HG02981 (cell line): Measurements from ENCODE around the gene ELP6.

ENCODE experiments used
- ATAC-seq: cut with Tn5 transposase; IDR thresholded peaks from one replicate; pipeline ENCODE4 v1.9.1; 2021; ENCODE audit warnings: mild to moderate bottlenecking, moderate library complexity; ENCODE audit not compliant: unreplicated experiment

The ELP6 gene, protein sequence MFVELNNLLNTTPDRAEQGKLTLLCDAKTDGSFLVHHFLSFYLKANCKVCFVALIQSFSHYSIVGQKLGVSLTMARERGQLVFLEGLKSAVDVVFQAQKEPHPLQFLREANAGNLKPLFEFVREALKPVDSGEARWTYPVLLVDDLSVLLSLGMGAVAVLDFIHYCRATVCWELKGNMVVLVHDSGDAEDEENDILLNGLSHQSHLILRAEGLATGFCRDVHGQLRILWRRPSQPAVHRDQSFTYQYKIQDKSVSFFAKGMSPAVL

GRCh38 chr3:47513125-47513929 is at the start of gene ELP6:
Gene ELP6 (minus strand): TSS chr3:47513712. CDS start chr3:47513590, 122 bp downstream.
- peak; percentile 92 for ATAC-seq

GRCh38 chr3:47556351-47556750 is 42.8 kb upstream of the ELP6 start:
- no peak for ATAC-seq

GRCh38 chr3:47554335-47554734 is 40.8 kb upstream of the ELP6 start:
- ATAC-seq: no peak

DNA sequence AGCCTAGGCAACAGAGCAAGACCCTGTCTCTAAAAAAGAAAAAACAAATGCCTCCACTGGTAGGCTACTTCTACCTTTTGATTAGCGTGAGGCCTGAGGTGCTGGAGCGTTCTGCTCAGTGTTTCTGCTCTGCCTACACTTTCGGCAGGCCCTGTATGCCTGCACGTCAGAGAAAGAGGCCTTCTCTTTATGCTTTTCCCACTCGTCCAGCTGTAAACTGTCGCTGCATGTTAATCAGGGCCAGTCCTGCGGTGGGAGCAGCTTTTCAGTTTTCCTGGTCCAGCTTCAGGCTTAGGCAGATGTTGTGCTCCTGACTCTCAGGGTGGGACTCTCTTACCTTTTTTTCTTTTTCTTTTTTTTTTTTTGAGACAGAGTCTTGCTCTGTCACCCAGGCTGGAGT is 39.9 kb upstream of the ELP6 start:
- ATAC-seq: no peak

DNA sequence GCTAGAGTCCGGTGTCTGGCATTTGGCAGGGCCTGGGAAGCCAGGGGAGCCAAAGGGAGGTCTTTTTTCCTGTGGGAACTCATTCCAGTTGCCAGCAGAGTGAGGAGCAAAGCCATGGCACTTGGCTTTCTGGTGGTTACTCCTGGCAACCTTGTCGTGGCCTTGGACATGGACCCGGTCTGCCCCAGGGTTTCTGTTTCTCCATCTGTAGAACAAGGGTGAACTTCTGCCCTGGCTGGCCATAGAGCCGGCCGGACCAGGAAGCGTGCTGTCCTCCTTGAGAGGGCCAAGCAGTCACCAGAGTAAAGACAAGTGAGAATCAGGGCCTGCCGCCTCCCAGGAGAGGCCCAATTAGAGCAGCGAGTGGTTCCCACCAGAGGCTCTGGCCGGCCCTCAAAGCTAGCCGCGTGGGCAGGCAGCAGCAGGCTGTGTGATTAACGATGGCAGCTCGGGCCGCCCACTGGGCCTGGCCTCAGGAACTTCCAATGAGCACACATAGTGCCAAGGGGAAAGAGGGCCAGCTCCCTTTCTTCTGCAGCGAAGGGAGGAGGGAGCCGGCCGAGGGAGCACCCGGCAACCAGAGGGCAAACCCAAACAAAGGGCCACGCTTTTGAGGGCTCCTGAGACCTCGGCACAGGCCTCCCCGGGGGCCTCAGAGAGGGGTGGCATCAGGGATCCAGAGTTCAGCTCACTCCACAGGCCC is 29.1 kb upstream of the ELP6 start:
- ATAC-seq: no peak

- ATAC-seq: no peak
These were observed 28.1 kb upstream of the ELP6 start for GRCh38 chr3:47541583-47542108.

- ATAC-seq: no peak
These were observed 26.8 kb upstream of the ELP6 start for GRCh38 chr3:47540281-47540680.

DNA sequence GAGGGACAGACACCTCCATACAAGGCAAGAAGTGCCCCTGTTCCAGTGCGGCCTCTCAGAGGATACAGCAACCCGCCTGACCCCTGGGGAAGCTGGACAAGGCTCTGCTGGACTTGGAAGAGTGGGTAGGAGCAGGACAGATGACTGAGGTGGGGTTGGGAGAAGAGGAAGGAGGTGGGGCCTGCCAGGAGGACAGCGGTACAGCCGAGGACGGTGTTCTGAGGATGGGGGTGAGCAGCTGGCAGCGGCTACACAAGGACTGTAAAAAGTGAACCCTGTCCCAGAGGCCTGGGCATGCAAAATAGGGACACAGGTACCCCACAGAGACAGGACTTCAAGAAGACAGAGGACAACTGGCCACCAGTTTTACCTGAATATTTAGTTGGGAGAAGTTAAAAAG is 23.5 kb upstream of the ELP6 start:
- no peak for ATAC-seq

DNA sequence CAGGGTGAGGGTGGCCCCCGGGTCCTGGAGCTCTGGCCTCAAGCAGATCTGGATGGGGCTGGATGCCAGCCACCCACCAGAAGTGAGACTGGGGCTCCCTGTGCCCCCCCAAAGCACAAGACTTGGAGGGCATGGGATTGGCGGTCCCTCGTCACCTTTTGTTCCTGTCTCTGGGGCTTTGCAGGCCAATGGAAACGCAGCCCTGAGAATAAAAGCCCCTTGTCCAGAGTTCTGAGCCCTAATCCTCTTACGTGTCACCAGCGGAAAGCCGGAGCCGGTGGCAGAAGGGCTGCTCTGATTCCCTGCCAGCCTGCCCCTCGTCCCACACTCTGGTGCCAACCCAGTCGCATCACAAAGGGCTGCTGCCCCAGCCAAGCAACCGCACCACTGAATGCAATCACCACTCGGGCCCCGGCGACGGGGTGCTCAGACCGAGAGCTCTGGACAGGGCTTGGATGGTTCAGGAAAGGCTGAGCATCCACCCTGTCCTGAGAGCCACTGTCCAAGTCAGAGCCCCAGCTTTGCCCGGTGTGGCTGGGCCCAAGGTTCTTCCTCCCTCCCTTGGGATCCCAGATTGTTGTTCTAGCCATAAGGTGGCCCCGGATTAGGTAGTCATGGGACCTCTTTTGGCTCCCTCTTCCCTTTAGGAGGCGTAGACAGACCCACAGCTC is 22.8 kb upstream of the ELP6 start:
- ATAC-seq: no peak

DNA sequence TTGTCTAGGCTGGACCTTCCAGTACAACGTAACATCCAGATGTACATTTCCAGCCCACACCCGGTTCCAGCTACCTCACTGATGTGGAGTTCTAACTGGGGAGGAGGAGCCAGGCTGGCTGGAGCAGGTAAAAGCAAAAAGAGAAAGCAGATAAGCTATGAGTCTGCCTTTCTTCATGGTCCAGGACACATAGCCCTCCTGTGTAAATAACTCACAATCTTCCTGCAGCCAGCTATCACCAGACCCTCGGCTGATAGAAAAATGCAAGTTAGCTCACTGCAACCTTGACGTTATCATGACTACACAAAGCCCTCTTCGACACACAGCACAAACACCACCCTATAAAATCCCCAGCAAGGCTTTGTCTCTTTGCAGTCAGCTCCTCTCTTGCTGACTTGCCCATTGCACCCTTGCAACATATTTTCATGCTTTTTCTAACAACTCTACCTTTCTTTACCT is 20.5 kb upstream of the ELP6 start:
- no peak for ATAC-seq

DNA sequence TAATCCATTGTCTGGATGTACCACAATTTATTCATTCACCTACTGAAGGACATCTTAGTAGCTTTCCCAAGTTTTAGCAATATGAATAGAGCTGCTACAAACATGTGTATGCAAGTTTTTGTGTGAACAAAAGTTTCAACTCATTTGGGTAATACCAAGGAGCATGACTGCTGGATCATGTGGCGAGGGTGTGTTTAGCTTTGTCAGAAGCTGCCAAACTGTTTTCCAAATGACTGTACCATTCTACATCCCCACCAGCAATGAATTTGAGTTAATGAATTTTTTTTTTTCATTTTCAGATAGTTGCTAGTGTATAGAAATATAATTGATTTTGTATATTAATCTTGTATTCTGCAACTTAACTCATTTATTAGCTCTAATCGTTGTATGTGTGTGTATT is 20.0 kb upstream of the ELP6 start:
- ATAC-seq: no peak

- no peak for ATAC-seq
These were observed 14.6 kb upstream of the ELP6 start for GRCh38 chr3:47527952-47528725.

GRCh38 chr3:47525617-47526016 is 12.1 kb upstream of the ELP6 start:
- ATAC-seq: no peak

DNA sequence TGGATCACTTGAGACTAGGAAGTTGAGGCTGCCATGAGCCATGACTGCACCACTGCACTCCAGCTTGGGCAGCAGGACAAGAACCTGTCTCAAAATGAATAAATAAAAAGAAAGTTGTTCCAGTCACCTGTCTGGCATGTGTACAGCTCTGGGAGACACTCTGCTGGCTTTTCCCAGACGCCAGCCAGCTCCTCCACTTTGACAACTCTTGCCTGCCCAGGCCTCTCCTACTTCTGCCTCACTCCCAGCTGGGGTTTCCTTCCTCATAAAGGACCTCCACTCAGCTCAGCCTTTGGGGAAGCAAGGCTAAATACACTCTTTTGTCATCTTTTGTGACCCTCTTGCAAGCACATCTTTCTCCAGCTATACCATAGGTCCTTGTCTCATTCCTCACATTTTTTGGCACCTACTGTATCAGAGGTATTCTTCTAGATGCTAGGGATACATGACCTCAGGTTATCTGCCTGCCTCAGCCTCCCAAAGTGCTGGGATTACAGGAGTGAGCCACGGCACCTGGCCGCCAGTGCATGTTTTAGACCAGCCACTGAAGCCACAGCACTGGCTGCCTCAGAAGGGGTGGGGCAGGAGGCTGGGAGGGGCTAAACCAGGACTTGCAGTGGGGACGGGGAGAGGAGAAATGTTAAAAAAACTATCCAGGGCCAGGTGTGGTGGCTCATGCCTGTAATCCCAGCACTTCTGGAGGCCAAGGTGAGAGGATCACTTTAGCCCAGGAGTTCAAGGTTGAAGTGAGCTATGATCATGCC is 10.0 kb upstream of the ELP6 start:
- no peak for ATAC-seq

GRCh38 chr3:47522082-47522987 is 8.8 kb upstream of the ELP6 start:
- ATAC-seq: peak; percentile 74

GRCh38 chr3:47520756-47521155 is 7.2 kb upstream of the ELP6 start:
- ATAC-seq: no peak

DNA sequence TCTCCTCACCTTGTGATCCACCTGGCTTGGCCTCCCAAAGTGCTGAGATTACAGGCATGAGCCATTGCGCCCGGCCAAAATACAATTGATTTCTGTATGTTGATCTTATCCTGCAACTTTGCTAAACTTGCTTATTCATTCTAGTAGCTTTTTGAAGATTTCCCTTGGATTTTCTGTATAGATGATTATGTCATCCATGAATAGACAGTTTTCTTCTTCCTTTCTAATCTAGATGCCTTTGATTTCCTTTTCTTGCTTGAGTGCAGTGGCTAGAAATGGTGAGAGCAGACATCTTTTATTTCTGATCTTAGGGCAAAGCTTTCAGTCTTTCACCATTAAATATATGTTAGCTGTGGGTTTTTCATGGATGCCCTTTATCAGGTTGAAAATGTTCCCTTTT is 4.4 kb upstream of the ELP6 start:
- ATAC-seq: no peak

DNA sequence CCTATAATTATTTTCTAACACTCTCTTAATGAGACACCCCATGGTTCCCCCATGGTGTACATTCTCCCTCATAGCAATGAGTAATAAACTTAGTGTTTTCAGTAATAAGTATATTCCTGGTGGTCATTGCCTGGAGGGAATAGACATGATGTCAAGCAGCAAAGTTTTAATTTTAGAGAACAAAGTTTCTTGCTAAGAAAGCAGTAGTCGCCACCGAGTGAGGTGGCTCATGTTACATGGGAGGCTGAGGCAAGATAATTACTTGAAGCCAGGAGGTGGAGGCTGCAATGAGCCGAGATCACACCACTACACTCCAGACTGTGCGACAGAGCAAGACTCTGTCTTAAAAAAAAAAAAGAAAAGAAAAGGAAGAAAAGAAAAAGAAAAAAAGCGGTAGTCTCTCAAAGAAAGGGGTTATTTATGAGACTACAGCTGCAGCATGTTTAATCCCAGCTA is 2.4 kb upstream of the ELP6 start:
- no peak for ATAC-seq
